Islet precursor cell (in vitro differentiated cells): ENCODE data around the gene FARP1.

Experiments used
- DNase-seq: peaks from one replicate; pipeline ENCODE4 v3.0.0-alpha.2; 2018

Gene FARP1

GRCh38 chr13:98492335-98493041, 349.6 kb downstream of the FARP1 start:
- DNase-seq: no peak

GRCh38 chr13:98493042-98493712, 350.3 kb downstream of the FARP1 start:
- DNase-seq: no peak

DNA sequence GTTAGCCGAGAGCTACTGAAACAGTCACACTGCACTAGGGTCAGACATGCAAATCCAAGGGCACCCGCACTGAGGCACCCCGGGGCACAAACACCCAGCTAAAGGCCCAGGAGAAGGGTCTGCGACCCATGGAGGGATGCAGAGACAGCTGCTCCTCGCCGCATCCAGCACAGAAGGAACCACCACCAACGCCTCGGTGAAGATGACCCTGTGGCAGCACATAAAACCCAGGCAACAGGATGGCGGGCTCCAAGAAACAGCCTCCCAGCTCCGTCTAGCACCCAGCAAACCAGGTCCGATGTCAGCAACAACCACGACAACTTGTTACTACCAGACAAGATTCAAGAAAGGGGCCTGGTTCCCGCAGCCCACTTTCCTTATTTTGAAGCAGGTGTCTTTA, 351.9 kb downstream of the FARP1 start:
- DNase-seq: peak; percentile 34

DNA sequence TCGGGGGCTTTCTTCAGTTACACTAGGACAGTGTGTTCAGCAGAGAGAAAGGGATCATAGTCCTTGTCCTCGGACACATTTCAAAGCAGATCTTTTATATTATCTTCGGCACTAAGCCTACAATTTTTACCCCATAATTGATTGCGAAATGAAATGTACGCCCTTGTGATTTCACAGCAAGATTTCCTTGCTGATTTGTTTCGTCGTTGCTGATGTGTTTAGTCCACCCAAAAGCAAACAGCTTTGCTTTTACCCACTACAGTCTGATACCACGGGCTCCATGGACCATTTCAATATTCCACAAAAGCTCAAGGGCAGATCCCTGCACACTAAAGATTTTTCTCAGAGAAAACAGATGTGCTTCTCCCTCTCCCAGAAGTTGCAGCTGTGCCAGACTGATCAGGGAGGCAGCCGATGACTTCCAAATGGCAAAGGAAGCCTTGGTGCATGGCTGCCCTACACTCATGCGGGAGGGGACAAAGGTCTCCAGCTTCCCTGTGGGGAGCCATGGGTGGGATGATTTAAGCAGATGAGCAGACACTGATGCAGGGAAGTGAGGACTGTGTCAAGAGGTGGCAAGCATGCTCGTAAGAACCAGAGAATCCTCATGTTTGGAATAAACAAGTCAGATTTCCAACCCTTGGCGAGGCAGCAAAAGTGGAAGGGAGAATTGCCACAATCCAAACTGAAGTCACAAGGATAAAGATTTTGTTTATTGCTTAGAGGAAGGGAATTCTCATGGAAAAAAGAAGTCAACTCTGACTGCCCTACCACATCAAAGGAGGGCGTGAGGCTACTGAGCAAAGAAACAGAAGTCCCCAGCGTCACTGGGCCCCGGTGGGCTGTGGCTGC, 353.0 kb downstream of the FARP1 start:
- DNase-seq: no peak

DNA sequence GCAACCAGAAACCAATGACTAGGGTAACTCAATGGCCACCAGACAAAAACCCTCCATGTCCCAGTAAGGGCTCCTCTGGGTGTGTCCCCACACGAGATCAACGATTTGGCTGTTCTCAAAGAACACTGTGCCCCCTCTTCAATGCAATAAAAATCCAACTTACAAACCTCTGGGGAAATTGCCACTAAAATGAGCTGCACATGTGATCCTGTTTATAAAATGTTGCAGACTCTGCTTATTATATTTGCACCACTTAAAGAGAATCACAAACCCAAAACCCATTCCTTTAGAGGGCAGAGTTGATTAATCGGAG, 353.5 kb downstream of the FARP1 start:
- DNase-seq: no peak

GRCh38 chr13:98496966-98497365, 354.1 kb downstream of the FARP1 start:
- no peak for DNase-seq

- peak; percentile 35 for DNase-seq
Measured at GRCh38 chr13:98500963-98501421, 358.1 kb downstream of the FARP1 start.

DNA sequence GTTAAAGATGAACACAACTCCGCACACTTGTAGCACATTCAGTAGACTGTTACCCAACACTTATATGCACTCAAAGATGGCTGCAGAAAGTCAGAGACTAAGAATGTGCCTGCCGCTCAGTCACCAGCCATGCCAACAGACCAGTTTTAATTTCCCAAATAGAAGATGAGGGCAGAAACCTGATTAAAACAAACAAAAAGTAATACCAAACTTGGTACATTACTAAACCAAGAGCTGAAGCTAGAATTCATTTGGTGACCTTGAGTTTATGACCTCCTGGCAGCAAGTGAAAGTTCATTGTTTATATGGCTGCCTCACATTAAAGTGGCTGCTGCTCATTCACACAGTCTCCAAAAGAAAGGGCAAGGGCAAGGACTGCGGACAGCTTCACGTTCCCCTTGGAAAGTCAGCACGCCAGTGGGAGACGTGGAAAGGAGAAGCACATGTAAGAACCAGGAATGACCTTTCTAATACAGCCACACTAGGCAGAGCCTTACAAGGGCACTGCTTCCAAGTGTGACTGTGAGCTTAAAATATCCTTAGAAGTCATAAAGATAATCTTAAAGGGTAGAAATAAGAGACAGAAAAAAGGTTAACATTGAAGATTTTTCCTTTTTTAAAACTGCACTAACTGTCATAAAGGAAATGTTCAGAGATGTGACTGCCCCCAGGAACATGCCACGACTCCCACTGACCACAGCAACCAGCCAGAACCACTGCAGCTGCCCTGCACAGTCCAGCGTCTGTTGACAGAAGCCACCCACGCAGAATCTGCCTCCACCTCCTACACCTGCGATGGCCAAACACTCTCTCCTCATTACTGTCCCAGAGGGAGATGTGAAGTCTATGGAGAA, 360.5 kb downstream of the FARP1 start:
- DNase-seq: peak; percentile 33

GRCh38 chr13:98504029-98504351, 361.1 kb downstream of the FARP1 start:
- no peak for DNase-seq

GRCh38 chr13:98504371-98504963, 361.6 kb downstream of the FARP1 start:
- peak; percentile 25 for DNase-seq
